HCT116 (cell line): Measurements from ENCODE around the gene GTF3C4. TPM values are rescaled to one million over a fixed set of nuclear protein-coding genes. Genes with fewer than 3 reads are reported as not detected.

Source experiments
- ATAC-seq: fragments of 200-7000 bp; cut with Tn5 transposase; 2 replicates; pipeline ENCODE4 v1.9.1; 2020; ENCODE audit warnings: mild to moderate bottlenecking, moderate library complexity
- BruUV-seq: library from RNA; stranded (reverse); fragments of 400-500 nt; replicated peaks from 2 replicates; lab custom pipeline; 2021; lab: Mats Ljungman, UMichigan
- CTCF ChIA-PET: fragments of 300-600 bp; sonication (Branson Sonifier 250); formaldehyde crosslinking; loops from one replicate; lab custom pipeline; 2021; ENCODE audit warnings: antibody characterized with exemption; lab: Charles Lee
- POLR2A ChIA-PET: fragments of 300-600, 350-600 bp; sonication (Branson Sonifier 250); formaldehyde crosslinking; loops from one replicate; lab custom pipeline; 2021; ENCODE audit warnings: antibody characterized with exemption; lab: Charles Lee
- RAD21 ChIA-PET, 2 experiments: fragments of 300-600 bp; sonication (Branson Sonifier 250); formaldehyde crosslinking; loops; one replicate each; lab custom pipeline; 2023; ENCODE audit warnings: low total read pairs in 2 of 2; ENCODE audit not compliant: uncharacterized antibody in 2 of 2, unreplicated experiment in 2 of 2, low non-redundant PET in 1 of 2; lab: Charles Lee
- DNase-seq: peaks from one replicate; pipeline ENCODE4 v3.0.0-alpha.2; 2010; ENCODE audit warnings: low read depth, low spot score
- H2AFZ ChIP-seq: fragments of 200-600 bp; shearing (Covaris generic), sonication (generic); 2 replicates; pipeline ENCODE4 v1.6.1; 2017; ENCODE audit warnings: low read depth, mixed run types, mixed read lengths, antibody characterized with exemption, low read length; ENCODE audit not compliant: poor library complexity, severe bottlenecking
- H3K27ac ChIP-seq: 2 replicates; pipeline ENCODE4 v1.5.1; 2012; ENCODE audit warnings: low read depth, low read length
- H3K27me3 ChIP-seq: fragments of 200-600 bp; sonication (generic); 2 replicates; pipeline ENCODE4 v1.6.1; 2016; ENCODE audit warnings: mixed run types, low read length, mixed read lengths; ENCODE audit not compliant: insufficient read depth
- H3K36me3 ChIP-seq, 2 experiments: fragments of 200-500 bp in 1 of 2; fragments of 200-600 bp in 1 of 2; sonication (Bioruptor generic) in 1 of 2; sonication (generic) in 1 of 2; 2 replicates each; pipeline versions ENCODE4 v1.5.1 to v1.6.1; 2014 to 2016; ENCODE audit warnings: low read length in 2 of 2, inconsistent platforms in 1 of 2, mixed read lengths in 1 of 2, mixed run types in 1 of 2; ENCODE audit not compliant: insufficient read depth in 2 of 2, control insufficient read depth in 1 of 2
- H3K4me1 ChIP-seq, 2 experiments: fragments of 200-600 bp in 1 of 2; sonication (generic) in 1 of 2; 2 replicates each; pipeline versions ENCODE4 v1.5.1 to v1.6.1; 2012 to 2017; ENCODE audit warnings: low read length in 2 of 2, inconsistent platforms in 1 of 2, mild to moderate bottlenecking in 1 of 2, mixed read lengths in 1 of 2, mixed run types in 1 of 2, moderate library complexity in 1 of 2; ENCODE audit not compliant: insufficient read depth in 2 of 2, control insufficient read depth in 1 of 2
- H3K4me2 ChIP-seq: fragments of 200-600 bp; sonication (generic); 2 replicates; pipeline ENCODE4 v1.6.1; 2017; ENCODE audit warnings: mixed run types, low read length, mixed read lengths
- H3K4me3 ChIP-seq, 2 experiments: fragments of 200-600 bp in 1 of 2; sonication (generic) in 1 of 2; replicated peaks in 1 of 2; 2 replicates each; pipeline ENCODE4 v1.5.1; 2011 to 2016; ENCODE audit warnings: low read length in 2 of 2, control low read depth in 1 of 2, low read depth in 1 of 2, mild to moderate bottlenecking in 1 of 2, mixed read lengths in 1 of 2, mixed run types in 1 of 2
- H3K79me2 ChIP-seq: fragments of 200-600 bp; sonication (generic); 2 replicates; pipeline ENCODE4 v1.6.1; 2017; ENCODE audit warnings: mild to moderate bottlenecking, mixed run types, low read length, moderate library complexity, mixed read lengths; ENCODE audit not compliant: insufficient read depth
- H3K9ac ChIP-seq: fragments of 200-600 bp; sonication (generic); 2 replicates; pipeline ENCODE4 v1.6.1; 2016; ENCODE audit warnings: low read length, mixed read lengths
- H3K9me2 ChIP-seq: fragments of 200-600 bp; sonication (generic), shearing (Covaris generic); 2 replicates; pipeline ENCODE4 v1.6.1; 2017; ENCODE audit warnings: mixed run types, mild to moderate bottlenecking, moderate library complexity; ENCODE audit not compliant: insufficient read depth
- H3K9me3 ChIP-seq, 2 experiments: fragments of 200-500 bp in 1 of 2; fragments of 200-600 bp in 1 of 2; sonication (Bioruptor generic) in 1 of 2; sonication (generic) in 1 of 2; 2 replicates each; pipeline ENCODE4 v1.6.1; 2014 to 2017; ENCODE audit warnings: low read length in 2 of 2, mixed read lengths in 2 of 2, inconsistent platforms in 1 of 2, low read depth in 1 of 2, mild to moderate bottlenecking in 1 of 2, mixed run types in 1 of 2, moderate library complexity in 1 of 2; ENCODE audit not compliant: control insufficient read depth in 1 of 2, insufficient read depth in 1 of 2
- H4K20me1 ChIP-seq: fragments of 200-600 bp; sonication (generic), shearing (Covaris generic); 2 replicates; pipeline ENCODE4 v1.6.1; 2017; ENCODE audit warnings: mixed run types, mild to moderate bottlenecking, moderate library complexity; ENCODE audit not compliant: insufficient read depth
- ATF3 ChIP-seq: IDR thresholded peaks from 2 replicates; pipeline ENCODE4 v1.6.1; 2012
- EGR1 ChIP-seq: IDR thresholded peaks from 2 replicates; pipeline ENCODE4 v1.6.1; 2012; ENCODE audit warnings: low read depth
- ELF1 ChIP-seq: IDR thresholded peaks from 2 replicates; pipeline ENCODE4 v1.6.1; 2012; ENCODE audit warnings: low read depth, borderline replicate concordance
- EZH2phosphoT487 ChIP-seq: fragments of 200-600 bp; IDR thresholded peaks from 2 replicates; pipeline ENCODE4 v1.6.1; 2018; ENCODE audit warnings: antibody characterized with exemption, borderline replicate concordance
- FOSL1 ChIP-seq: IDR thresholded peaks from 2 replicates; pipeline ENCODE4 v1.6.1; 2012; ENCODE audit warnings: low read depth
- JUND ChIP-seq: IDR thresholded peaks from 2 replicates; pipeline ENCODE4 v1.6.1; 2012
- SRF ChIP-seq: IDR thresholded peaks from 2 replicates; pipeline ENCODE4 v1.6.1; 2012; ENCODE audit warnings: low read depth
- TCF7L2 ChIP-seq: IDR thresholded peaks from 2 replicates; pipeline ENCODE4 v1.7.0; 2011; ENCODE audit warnings: borderline replicate concordance, inconsistent platforms; ENCODE audit not compliant: insufficient read depth, insufficient read length; ENCODE audit errors: extremely low read depth
- YY1 ChIP-seq: IDR thresholded peaks from 2 replicates; pipeline ENCODE4 v1.6.1; 2011; ENCODE audit warnings: low read length, low read depth, moderate library complexity, mild to moderate bottlenecking; ENCODE audit not compliant: insufficient replicate concordance; ENCODE audit errors: extremely low read depth
- ZNF274 ChIP-seq: fragments of 200-500 bp; sonication (Bioruptor generic); IDR thresholded peaks from 2 replicates; pipeline ENCODE4 v1.6.1; 2014; ENCODE audit warnings: mild to moderate bottlenecking, low read depth, low read length, inconsistent platforms
- intact Hi-C: fragments of 100-400 bp; cut with micrococcal nuclease; formaldehyde crosslinking; loops from 2 replicates; pipeline ENCODE4 v1.10.0; 2022
- total RNA-seq: library from RNA; stranded (reverse); gene quantifications from one replicate; pipeline ENCODE4 v1.2.1, GENCODE V29; 2021; ENCODE audit not compliant: unreplicated experiment
- TF ChIP-seq, protein P1 (sequence below): IDR thresholded peaks from 2 replicates; pipeline ENCODE4 v1.6.1; 2012; ENCODE audit warnings: low read depth
- TF ChIP-seq, protein P2 (sequence below): IDR thresholded peaks from 2 replicates; pipeline ENCODE4 v1.6.1; 2012
- TF ChIP-seq, protein P3 (sequence below): IDR thresholded peaks from 2 replicates; pipeline ENCODE4 v1.6.1; 2011; ENCODE audit warnings: mild to moderate bottlenecking, low read length, moderate library complexity; ENCODE audit not compliant: insufficient replicate concordance; ENCODE audit errors: extremely low read depth

Gene GTF3C4
- total RNA-seq, 1 experiment from 2014 or later: 26.4 TPM

DNA sequence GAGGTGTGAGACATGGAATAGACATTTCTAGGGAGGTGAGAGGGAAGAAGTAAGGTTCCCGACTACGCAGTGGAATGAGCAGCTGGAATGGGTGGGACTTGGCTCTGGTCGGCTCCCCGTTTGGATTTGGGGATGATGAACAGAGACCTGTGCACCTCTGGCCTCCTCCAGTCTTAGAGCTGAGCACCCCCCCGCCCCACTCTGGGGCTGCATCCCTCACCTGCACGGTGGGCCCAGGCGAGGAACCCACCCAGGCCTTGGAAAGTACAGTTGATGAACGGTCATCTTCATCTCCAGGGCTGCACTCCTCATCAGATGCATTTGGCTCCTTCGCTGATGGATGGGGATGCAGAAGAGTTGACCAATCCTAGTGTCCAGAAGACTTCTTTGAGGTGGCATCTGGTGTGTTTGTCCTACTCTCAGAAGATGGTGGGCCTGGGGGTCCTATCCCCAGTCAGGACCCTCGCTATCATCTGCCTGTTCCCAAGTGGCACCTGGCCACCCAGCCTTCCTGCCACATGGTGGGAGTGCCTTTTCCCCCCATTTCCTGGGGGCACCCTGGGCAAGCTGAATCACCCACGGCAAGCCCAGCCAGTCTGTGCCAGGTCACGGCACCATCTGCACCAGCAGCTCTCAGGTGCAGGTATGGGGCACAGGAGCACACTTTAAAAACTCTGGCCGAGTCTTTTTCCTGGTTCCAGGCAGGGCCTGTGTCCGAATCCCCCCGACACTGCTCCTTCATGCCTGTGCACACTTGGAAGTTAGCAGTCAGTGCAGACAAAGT, 70.5 kb downstream of the GTF3C4 start:
- no peaks in the 10 kb centered on the region for H3K79me2 ChIP-seq
- BruUV-seq: no TSS peak
- H3K9ac ChIP-seq: no peak overlapping the region
- CTCF ChIA-PET: no interaction called here
- H3K36me3 ChIP-seq: no peaks in the 10 kb centered on the region
- no peak overlapping the region for H3K4me3 ChIP-seq
- intact Hi-C loops: no loop called here
- no peak overlapping the region for H2AFZ ChIP-seq
- no peak for ATAC-seq
- no peaks in the 10 kb centered on the region for H3K4me1 ChIP-seq
- no peaks in the 10 kb centered on the region for H3K27me3 ChIP-seq
- H3K9me3 ChIP-seq: no peaks in the 10 kb centered on the region
- no peak overlapping the region for H3K4me2 ChIP-seq
- RAD21 ChIA-PET: no interaction called here
- no peak for TF ChIP-seq ZNF274
- no peak for TF ChIP-seq EZH2phosphoT487
- TF ChIP-seq TCF7L2: no peak
- no peak for TF ChIP-seq ELF1
- TF ChIP-seq ATF3: no peak
- no peak for TF ChIP-seq EGR1
- TF ChIP-seq, protein P1, sequence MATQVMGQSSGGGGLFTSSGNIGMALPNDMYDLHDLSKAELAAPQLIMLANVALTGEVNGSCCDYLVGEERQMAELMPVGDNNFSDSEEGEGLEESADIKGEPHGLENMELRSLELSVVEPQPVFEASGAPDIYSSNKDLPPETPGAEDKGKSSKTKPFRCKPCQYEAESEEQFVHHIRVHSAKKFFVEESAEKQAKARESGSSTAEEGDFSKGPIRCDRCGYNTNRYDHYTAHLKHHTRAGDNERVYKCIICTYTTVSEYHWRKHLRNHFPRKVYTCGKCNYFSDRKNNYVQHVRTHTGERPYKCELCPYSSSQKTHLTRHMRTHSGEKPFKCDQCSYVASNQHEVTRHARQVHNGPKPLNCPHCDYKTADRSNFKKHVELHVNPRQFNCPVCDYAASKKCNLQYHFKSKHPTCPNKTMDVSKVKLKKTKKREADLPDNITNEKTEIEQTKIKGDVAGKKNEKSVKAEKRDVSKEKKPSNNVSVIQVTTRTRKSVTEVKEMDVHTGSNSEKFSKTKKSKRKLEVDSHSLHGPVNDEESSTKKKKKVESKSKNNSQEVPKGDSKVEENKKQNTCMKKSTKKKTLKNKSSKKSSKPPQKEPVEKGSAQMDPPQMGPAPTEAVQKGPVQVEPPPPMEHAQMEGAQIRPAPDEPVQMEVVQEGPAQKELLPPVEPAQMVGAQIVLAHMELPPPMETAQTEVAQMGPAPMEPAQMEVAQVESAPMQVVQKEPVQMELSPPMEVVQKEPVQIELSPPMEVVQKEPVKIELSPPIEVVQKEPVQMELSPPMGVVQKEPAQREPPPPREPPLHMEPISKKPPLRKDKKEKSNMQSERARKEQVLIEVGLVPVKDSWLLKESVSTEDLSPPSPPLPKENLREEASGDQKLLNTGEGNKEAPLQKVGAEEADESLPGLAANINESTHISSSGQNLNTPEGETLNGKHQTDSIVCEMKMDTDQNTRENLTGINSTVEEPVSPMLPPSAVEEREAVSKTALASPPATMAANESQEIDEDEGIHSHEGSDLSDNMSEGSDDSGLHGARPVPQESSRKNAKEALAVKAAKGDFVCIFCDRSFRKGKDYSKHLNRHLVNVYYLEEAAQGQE: no peak
- TF ChIP-seq, protein P2, sequence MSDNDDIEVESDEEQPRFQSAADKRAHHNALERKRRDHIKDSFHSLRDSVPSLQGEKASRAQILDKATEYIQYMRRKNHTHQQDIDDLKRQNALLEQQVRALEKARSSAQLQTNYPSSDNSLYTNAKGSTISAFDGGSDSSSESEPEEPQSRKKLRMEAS: no peak
- TF ChIP-seq, protein P3, sequence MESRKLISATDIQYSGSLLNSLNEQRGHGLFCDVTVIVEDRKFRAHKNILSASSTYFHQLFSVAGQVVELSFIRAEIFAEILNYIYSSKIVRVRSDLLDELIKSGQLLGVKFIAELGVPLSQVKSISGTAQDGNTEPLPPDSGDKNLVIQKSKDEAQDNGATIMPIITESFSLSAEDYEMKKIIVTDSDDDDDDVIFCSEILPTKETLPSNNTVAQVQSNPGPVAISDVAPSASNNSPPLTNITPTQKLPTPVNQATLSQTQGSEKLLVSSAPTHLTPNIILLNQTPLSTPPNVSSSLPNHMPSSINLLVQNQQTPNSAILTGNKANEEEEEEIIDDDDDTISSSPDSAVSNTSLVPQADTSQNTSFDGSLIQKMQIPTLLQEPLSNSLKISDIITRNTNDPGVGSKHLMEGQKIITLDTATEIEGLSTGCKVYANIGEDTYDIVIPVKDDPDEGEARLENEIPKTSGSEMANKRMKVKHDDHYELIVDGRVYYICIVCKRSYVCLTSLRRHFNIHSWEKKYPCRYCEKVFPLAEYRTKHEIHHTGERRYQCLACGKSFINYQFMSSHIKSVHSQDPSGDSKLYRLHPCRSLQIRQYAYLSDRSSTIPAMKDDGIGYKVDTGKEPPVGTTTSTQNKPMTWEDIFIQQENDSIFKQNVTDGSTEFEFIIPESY: no peak
- TF ChIP-seq SRF: no peak
- TF ChIP-seq FOSL1: no peak
- no peak for TF ChIP-seq YY1
- TF ChIP-seq JUND: no peak
- H3K27ac ChIP-seq: no peak overlapping the region
- H3K9me2 ChIP-seq: no peaks in the 10 kb centered on the region
- H4K20me1 ChIP-seq: no peaks in the 10 kb centered on the region
- no peak for DNase-seq
- POLR2A ChIA-PET: no interaction called here
